ENCODE results near the gene HK2.
"Not testable (repeated sequence)": the region's sequence is repeated elsewhere in the genome, so short reads cannot be mapped to it uniquely, and the experiment has no call there.

Gene HK2

DNA sequence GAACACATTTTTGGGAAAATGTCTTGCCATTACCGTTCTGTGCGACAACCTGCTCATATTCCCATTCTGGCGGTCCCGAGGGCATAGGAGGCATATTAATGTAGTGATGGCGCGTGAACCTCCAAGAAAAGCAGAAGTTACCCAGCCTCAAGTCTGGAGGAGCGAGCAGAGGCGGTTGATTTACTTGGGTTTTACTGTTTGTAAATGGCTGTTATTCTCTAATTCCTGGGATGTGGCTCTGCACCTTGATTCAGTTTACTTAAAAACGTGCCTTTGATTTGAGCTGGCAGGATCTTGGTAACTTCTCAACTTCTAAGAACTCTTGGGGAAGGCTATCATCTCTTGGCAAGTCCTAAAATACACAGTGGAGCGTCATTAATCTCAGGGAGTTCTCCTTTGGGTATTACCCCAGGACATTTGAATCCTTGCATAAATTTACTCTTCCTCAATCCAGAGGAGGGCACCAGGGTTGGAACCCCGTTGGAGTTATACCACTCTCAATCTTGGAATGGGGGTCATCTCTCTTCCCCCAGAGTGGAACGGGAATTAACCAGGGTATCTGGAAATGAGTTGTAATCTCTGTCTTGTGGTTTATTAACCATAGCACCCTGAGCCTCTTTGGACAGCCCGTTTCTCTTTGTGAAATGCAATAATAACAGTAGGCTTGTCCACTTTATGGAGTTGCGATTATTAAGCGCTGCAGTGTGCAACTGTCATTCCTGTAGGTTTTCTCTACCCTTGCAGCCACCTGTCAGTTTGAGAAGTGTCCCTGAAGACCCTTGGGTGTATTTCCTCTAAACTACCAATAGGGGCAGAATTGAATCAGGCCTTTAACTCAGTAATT is 2.1 kb downstream of the HK2 start:
- DNase-seq = peak; percentile 57

DNA sequence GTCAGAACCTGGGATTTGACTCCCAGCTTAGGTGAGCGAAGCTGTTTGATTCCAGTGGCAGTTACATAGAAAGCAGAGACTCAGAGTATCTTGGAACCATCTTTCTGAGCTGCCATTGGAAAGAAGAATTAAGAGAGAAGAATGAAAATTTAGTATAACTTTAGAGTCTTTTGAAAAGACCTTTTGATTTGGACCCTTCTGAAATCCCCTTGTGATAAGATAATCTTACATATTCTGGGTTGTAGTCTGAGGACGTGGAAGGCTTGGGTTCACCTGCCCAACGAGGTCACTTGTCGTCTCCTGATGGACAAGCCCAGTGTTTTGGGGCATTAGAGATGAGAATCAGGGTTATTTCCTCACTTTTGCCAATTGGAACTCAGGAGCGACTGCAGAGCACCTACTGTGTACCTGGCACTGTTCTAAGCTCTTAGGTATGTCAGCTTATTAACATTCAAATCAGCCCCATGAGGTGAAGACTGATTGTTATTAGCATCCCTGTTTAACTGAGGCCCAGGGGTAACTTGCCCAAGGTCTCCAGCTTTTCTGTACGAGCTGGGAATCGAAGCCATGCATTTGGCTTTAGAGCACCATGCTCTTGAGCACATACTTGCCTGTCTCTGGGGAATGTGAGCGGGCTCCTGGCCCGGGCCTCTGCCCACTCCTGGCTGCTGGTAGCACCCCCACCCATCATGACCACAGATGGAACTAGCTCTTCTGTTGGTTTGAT is 2.9 kb downstream of the HK2 start:
- DNase-seq = no peak

DNA sequence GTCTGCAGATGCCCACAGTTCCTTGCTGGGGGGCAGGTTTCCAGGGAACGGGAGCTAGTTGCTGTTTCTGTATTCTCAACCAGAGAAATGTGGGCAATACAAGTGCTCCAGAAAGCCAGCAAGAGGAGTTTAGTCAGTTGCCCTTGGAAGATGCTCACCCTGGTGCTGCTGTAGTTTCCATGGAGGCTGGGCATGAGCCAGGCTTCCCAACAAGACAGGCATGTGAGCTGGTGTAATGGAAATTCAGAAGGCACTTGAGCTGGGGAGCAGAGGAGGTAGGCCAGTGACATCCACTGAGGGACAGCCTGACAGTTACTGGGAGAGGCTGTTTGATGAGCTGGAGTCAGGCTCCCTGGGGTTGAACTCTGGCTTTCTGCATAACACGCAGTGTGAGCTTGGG is 7.7 kb downstream of the HK2 start:
- no peak for DNase-seq

DNA sequence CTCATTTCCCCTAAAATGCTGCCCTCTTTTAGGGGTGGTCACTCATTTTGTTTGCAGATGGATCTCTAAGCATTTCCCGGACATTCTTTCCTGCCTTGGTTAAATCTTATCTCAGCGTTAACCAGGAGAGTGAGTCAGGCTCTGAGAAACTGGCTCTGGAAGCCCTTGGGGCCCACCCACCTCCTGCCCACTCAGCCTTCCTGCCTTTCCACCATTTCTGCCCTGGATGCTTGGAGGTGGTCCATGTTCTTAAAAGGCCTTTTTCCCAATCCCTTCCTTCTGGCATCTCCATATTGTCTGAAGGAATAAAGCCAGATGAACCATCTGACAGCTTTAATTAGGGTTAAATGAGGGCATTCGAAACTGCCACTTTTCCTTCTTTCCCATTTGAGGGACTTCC is 9.5 kb downstream of the HK2 start:
- no peak for DNase-seq

DNA sequence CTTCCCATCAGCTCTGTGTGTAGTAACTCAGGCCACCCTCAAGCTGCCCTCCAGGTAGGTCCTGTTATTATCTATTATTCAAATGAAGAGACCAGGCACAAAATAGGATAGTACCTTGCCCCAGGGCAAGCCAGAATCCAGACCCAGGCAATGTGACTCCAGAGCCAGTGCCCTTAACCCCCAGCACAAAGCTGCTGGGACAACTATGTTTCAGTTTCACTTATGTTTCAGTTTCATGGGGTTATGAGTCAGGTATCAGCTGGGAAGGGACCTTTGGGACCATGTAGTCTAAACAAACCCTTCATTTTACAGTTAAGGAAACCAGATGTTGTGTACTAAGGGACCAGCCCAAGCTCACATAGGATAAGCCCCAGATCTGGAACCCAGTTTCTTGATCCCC is 10.0 kb downstream of the HK2 start:
- no peak for DNase-seq

DNA sequence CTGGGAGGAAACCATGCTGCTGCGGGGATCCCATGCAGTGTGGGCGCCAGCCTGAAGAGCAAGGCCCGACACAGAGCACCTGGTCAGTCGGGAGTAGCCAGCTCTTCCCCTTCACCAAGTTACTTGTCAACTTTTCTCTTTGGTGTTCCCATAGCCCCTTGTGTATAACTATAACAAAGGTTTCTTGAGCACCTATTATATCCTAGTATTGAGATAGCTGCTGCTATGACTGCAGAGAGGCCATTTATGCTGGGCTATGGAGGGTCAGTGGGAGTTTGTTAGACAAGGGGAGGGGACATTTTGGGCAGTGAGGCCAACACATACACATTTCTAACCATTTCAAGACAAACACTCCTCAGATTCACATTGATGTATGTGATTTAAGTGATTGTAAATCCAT is 10.8 kb downstream of the HK2 start:
- no peak for DNase-seq

DNA sequence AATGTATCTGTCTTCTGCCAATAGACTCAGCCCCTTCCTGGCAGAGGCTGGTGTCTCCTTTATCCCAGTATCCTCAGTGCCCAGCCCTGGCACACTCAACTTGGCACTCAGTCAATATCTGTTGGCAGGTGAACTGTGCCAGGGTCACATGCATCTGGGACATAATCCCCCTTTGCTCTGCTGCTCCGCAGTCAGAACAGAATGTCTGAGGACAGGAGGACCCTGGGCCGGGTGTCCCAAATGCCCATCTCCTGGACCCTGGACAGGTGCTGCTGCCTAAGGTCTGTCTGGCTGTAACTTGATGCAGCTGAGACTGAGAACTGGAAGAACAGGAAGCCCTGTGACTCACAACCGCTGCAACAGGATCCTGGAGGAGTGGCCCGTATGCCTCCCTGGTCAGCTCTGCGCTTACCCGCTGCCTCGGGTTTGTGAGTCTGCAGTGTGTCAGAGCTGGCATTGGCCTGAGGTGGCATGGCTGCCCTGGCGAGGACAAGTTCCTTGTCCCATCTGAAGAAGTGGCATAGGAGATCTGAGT is 11.4 kb downstream of the HK2 start:
- DNase-seq = peak; percentile 60

DNA sequence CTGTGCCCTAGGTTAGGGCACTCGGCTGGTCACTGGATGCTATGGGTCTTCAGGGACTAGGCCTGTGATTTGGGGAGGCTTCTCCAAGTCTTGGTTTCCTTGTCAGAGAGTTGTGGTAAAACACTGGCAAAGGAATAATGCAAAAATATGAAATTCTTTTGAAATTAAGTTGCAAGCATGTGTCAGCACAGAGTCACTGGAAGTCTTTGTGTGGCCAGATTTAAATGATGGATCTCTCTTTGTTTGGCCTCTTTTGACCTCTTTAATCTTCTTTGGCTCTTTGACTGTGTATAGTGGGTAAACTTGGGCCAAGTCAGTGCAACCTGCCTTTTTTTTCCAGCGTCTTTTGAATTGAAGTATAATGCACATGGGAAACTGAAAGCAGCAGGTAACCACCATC is 12.1 kb downstream of the HK2 start:
- no peak for DNase-seq

DNA sequence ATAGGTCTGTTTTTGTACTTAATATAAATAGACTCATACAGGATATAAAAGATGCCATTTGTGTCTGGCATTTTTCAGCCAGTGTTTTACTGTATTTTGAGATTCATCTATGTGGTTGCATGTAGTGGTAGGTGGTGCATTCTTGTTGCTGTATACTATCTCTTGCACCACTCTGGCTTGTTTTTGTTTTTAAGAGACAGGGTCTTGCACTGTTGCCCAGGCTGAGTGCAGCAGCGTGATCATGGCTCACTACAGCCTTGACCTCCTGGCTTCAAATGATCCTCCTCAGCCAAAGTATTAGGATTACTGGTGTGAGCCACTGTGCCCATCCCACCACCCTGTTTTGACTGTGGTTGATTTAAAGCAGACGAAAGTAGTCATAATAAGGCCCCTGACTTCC is 12.6 kb downstream of the HK2 start:
- no peak for DNase-seq

DNA sequence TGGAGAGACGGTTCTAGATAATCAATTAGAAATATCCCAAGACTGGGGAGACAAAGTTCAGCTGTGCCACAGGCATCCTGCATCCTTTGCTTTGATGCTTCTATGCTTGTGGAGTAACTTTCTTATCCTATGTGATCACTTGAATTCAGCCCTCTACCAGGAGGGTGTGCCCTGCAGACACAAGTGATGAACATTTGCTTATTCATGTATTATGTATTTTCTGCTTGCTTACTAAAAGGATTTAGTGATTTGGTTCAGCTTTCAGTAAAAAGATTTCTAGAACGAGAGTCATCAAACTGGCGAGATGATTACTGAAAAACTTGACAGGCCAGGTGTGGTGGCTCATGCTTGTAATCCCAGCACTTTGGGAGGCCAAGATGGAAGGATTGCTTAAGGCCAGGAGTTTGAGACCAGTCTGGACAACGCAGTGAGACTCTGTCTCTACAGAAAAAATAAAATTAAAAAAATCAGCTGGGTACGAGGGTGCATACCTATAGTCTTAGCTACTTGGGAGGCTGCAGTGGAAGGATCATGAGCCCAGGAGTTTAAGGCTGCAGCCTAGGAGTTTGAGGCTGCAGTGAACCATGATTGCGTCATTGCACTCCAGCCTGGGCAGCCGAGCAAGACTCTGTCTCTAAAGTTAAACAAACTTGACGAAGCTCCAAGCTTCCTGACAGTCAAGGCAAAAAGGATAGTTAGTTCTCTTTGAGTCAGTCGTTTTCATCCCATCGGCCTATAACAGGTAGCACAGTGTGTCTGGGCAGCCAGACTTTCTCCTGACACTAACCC is 13.3 kb downstream of the HK2 start:
- no peak for DNase-seq

DNA sequence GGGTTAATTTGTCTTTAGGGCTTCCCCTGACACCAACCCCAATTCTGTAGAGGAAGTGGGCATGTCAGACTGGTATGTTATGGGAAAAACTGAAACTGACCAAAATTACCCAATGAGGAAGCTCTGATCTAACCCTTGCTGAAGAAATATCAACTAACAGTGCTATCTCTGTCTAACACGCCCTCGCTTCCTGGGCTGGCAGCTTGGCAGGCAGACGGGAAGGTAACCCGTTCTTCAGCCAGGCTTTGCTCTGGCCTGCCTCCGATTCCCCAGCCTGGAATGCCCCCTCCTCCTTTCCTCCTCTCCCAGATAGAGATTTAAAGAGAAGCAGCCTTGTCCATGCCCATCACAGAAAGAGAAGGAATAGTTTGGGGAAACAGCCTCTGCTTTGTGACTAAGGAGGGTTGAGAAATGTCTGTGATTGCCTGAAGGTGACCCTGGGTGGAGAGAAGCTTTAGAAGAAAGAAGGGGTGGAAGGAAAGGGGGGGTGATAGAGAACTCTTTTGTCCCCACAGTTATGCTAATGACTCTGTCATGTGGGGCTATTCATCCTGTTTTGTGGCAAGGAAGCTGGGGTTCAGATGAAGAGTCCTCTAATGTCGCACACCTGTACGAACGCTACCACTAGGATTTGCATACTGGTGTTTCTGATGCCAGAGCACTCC is 15.4 kb downstream of the HK2 start:
- no peak for DNase-seq

DNA sequence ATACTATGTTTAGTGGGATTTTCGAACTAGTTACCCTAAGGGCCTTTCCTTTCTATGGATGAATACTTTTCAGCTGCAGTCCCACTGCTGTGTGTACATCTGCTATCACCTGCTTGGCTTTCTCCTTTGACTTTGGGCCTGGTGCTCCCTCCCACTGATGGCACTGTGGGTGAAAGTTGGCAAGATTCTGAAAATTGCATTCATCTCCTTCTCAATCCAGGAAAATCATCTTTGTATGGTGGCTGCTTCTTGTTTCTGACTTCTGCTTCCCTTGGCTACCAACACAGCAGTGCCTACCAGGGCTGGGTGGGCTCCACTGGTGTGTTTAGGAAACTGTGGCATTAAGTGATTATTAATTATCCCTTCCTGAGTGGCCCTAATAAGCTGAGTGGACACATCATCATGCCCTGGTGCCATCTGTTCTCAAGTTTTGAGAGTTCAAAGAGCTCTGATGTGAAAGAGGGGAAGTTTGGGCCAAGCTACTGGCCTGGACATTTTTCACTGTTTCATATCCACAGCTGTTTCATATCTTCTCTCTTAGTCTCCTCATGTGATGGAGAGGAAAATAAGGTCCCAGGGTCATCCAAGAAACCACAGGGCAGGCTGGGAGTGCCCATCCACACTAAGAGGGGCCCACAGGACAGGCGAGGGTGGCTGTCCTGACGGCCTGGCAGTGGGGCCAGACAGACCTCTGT is 16.7 kb downstream of the HK2 start:
- no peak for DNase-seq

DNA sequence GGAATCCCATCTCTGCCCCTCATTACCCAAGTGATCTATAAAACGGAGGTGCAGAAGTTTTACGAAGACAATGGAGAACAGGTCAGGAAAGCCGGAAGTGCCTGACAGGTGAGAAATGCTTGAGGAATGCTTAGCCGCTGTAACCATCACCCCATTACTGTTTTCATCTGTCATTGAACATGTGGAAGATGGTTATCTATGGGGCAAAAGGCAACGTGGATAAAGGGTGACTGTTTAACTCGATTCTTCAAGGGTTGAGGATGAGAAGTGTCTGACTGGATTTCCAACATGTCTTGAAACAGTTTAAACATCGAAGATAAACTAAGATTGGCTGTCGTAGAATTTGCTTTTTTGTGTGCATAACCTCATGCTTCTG is 17.3 kb downstream of the HK2 start:
- no peak for DNase-seq

DNA sequence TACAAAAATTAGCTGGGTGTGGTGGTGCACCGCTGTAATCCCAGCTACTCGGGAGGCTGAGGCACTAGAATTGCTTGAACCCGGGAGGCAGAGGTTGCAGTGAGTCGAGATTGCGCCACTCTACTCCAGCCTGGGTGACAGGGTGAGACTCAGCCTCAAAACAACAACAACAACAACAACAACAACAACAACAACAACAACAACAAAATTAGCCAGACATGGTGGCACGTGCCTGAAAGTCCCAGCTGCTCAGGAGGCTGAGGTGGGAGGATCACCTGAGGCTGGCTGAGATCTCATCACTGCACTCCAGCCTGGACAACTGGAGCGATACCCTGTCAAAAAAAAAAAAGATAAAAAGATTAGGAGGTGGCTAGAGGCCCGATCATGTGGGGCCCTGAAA is 19.4 kb downstream of the HK2 start:
- DNase-seq = not testable (repeated sequence)

DNA sequence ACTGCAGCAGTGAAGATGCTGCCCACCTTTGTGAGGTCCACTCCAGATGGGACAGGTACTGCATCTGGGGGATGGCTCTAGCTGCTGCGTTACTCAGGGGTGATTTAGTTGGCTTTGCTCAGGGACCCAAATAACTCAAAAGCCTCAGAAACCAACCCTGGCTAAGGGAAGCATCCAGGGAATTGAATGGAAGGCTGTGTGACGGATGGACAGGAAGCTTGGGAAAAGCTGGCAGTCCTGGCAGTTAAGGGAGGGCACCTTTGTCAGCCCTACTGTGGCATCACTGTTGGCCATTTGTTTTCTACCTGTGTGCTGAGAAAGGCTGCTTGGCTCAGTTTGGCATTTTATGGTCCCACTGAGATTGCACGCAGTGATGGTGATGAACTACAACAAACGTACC is 20.5 kb downstream of the HK2 start:
- no peak for DNase-seq

DNA sequence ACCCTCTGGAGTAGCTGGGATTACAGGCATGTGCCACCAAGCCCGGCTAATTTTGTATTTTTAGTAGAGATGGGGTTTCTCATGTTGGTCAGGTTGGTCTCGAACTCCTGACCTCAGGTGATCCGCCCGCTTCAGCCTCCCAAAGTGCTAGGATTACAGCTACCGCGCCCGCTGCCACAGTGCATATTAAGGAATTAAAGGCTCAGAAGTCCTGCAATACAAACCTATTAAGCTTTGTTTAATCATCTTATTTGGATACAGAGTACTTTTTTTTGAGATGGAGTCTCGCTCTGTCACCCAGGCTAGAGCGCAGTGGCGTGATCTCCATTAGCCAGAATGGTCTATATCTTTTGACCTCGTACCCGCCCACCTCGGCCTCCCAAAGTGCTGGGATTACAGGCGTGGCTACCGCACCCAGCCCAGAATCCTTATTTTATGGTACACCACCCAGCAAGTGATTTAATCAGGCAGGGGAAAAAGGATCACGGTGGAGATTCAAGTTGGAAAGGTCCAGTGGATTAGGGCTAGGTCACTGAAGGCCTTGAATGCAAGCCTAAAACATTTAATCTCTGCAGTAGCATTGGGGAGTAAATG is 21.3 kb downstream of the HK2 start:
- DNase-seq = not testable (repeated sequence)

DNA sequence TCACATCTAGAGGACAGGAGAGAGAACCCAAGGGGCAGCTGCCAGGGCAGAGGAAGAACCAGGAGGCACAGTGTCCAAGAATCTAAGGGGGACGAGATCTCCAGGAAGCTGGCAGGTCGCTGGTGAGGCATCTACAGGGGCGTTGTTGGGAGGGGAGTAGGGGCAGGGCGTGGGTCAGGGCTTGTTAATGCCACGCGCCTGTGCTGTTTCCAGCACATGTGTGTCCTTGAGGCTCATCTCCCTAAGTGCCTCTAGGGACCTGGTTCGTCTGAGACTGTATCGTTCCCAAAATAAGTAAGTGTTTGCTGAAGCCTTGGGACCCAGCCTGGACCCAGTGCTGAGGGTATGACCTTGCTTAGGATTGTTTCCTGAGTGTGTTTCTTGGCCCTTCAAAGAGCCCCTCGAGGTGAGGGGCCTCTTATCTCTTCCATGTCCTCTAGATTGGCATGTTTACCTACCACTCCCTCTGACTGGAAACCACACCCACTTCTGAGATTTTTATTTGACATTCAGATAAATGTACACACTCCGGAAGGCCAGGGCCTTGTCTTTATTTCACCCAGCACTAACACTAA is 22.2 kb downstream of the HK2 start:
- no peak for DNase-seq

DNA sequence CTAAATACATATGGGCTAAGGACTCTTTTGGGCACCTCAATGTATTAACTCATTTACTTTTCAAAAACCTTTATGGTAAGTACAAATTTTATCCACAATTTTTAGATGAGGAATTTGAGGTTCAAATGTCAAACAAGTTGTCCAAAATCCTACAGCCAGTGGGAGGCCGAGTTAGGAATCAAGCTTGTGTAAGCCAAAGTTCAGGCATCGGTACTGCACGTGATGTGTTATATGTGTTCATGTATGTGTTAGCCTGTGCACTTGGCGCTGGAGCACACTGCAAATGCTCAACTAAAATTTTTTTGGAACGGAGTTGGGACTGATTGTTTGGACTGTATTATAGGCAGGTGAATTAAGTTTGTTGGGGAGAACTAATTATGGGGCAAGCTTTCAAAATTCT is 22.7 kb downstream of the HK2 start:
- no peak for DNase-seq

DNA sequence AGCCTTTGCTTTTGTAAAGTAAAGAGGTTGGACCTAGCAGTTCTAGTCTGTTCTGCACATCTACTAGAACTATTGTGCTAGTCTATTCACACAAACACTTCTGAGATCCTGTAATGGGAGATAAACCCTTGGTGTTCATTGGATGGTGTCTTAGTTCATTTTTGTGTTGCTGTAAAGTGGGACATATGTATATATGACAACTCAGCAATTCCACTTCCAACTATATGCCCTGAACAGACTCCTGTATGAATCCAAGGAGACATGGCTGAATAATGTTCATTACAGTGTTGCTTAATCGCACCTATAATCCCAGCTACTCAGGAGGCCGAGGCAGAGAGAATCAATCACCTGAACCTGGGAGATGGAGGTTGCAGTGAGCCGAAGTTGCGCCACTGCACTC is 23.3 kb downstream of the HK2 start:
- no peak for DNase-seq

DNA sequence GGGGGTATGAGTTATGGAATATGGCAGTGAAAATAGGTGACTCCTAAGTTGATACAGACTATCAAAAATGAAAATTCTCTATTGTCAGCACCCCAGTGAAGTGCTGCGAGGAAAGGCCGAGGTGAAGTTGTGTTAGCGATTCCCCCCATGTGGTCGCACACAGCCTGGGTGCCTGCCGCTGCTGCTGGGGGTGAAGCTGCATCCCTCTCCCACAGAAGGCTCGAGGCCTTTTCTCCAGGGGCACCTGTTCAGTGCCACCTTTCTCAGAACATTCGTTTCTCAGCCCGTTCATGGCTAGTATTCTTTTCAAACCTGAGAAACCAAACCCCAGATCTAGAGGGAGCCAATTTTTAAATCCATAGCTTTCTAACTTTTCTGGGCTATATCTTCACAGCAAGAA is 23.8 kb downstream of the HK2 start:
- no peak for DNase-seq

DNA sequence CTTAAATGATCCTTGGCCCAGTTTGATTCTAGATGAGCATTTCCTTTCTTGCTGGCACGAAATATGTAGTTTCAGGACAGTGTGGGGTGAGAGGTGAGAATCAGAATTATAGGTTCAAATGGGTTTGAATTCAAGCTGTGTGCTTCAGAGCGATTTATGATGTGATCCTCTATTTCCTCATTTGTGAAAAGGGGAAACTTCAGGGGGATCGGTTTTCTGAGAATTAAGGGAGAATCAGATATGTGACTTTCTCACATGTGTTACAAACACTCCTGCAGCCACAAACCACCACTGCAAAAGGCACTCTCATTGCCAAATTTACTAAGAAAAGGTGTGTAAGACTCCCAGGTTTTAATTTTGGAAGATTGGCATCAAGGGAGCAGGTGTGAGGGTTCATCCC is 24.4 kb downstream of the HK2 start:
- DNase-seq = no peak

DNA sequence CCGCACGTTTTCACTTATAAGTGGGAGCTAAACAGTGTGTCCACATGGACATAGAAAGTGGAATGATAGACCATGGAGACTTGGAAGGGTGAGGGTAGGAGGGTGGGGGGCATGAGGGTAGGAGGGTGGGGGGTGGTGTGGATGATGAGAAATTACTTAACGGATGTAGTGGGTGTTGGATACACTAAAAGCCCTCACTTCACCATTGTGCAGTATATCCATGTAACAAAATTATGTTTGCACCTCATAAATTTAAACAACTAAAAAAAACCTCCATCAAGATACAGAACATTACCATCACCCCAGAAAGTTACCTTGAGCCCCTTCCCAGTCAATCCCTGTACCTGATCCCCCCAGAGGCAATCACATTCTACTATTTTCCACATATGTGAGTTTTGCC is 26.2 kb downstream of the HK2 start:
- no peak for DNase-seq
